Measurements from ENCODE around the gene PSMD6.

The PSMD6 gene

GRCh38 chr3:64039981-64040733 lies 16.9 kb upstream of the PSMD6 start:
- H3K27ac ChIP-seq, result no peak overlapping the region

GRCh38 chr3:64039332-64039731 lies 16.0 kb upstream of the PSMD6 start:
- Histone ChIP-seq H2AFZ (no peak overlapping the region), H3K9me3 (ENCODE audit: control insufficient read depth, low read length) (no peaks in the 10 kb centered on the region), H3K27me3 (ENCODE audit: control insufficient read depth, insufficient read depth, low read length) (no peaks in the 10 kb centered on the region), H3K27ac (no peak overlapping the region), H3K4me2 (ENCODE audit: low read length) (no peak overlapping the region), H3K4me3 (ENCODE audit: low read depth, low read length) (no peak overlapping the region), H3K36me3 (ENCODE audit: control insufficient read depth, insufficient read depth, low read length) (no peaks in the 10 kb centered on the region), H3K4me1 (no peaks in the 10 kb centered on the region), H3K9ac (no peak overlapping the region), H3K79me2 (no peaks in the 10 kb centered on the region)
- no peak for TF ChIP-seq CTCF (IDR thresholded peaks at IDR 0.05)

More at GRCh38 chr3:64039981-64040733, 16.9 kb upstream of the PSMD6 start:
- Histone ChIP-seq H3K79me2 (no peaks in the 10 kb centered on the region), H3K9me3 (ENCODE audit: control insufficient read depth, low read length) (no peaks in the 10 kb centered on the region), H3K27me3 (ENCODE audit: control insufficient read depth, insufficient read depth, low read length) (no peaks in the 10 kb centered on the region), H3K4me3 (ENCODE audit: low read depth, low read length) (no peak overlapping the region), H3K4me1 (no peaks in the 10 kb centered on the region), H3K36me3 (ENCODE audit: control insufficient read depth, insufficient read depth, low read length) (no peaks in the 10 kb centered on the region), H3K4me2 (ENCODE audit: low read length) (no peak overlapping the region), H3K9ac (no peak overlapping the region), H2AFZ (no peak overlapping the region)
- no peak for TF ChIP-seq CTCF (IDR thresholded peaks at IDR 0.05)

GRCh38 chr3:64038253-64038767 lies 15.0 kb upstream of the PSMD6 start:
- H3K36me3 ChIP-seq (ENCODE audit: control insufficient read depth, insufficient read depth, low read length), result no peaks in the 10 kb centered on the region
- no peak overlapping the region for H3K4me2 ChIP-seq (ENCODE audit: low read length)
- no peaks in the 10 kb centered on the region for H3K4me1 ChIP-seq
- H3K9ac ChIP-seq, result no peak overlapping the region
- TF ChIP-seq CTCF (IDR thresholded peaks at IDR 0.05), result no peak
- no peak overlapping the region for H2AFZ ChIP-seq
- no peaks in the 10 kb centered on the region for H3K27me3 ChIP-seq (ENCODE audit: control insufficient read depth, insufficient read depth, low read length)
- H3K79me2 ChIP-seq, result no peaks in the 10 kb centered on the region
- no peaks in the 10 kb centered on the region for H3K9me3 ChIP-seq (ENCODE audit: control insufficient read depth, low read length)
- no peak overlapping the region for H3K4me3 ChIP-seq (ENCODE audit: low read depth, low read length)
- no peak overlapping the region for H3K27ac ChIP-seq

- Histone ChIP-seq H3K27me3 (ENCODE audit: control insufficient read depth, insufficient read depth, low read length) (no peaks in the 10 kb centered on the region), H3K27ac (no peak overlapping the region), H2AFZ (no peak overlapping the region), H3K79me2 (no peaks in the 10 kb centered on the region), H3K4me1 (no peaks in the 10 kb centered on the region), H3K4me2 (ENCODE audit: low read length) (no peak overlapping the region), H3K9me3 (ENCODE audit: control insufficient read depth, low read length) (no peaks in the 10 kb centered on the region), H3K36me3 (ENCODE audit: control insufficient read depth, insufficient read depth, low read length) (no peaks in the 10 kb centered on the region), H3K4me3 (ENCODE audit: low read depth, low read length) (no peak overlapping the region), H3K9ac (no peak overlapping the region)
- no peak for TF ChIP-seq CTCF (IDR thresholded peaks at IDR 0.05)
Measured at GRCh38 chr3:64037084-64037483, 13.8 kb upstream of the PSMD6 start.

GRCh38 chr3:64033069-64033468 lies 9.8 kb upstream of the PSMD6 start:
- no peaks in the 10 kb centered on the region for H3K9me3 ChIP-seq (ENCODE audit: control insufficient read depth, low read length)
- H3K4me3 ChIP-seq (ENCODE audit: low read depth, low read length), result no peak overlapping the region
- no peak overlapping the region for H2AFZ ChIP-seq
- no peak for TF ChIP-seq CTCF (IDR thresholded peaks at IDR 0.05)
- H3K4me1 ChIP-seq, result no peaks in the 10 kb centered on the region
- H3K79me2 ChIP-seq, result no peaks in the 10 kb centered on the region
- H3K27me3 ChIP-seq (ENCODE audit: control insufficient read depth, insufficient read depth, low read length), result no peaks in the 10 kb centered on the region
- H3K27ac ChIP-seq, result no peak overlapping the region
- H3K9ac ChIP-seq, result no peak overlapping the region
- H3K4me2 ChIP-seq (ENCODE audit: low read length), result no peak overlapping the region
- no peaks in the 10 kb centered on the region for H3K36me3 ChIP-seq (ENCODE audit: control insufficient read depth, insufficient read depth, low read length)

Data from parathyroid adenoma (tissue), 2 donors.